A673 (cell line): ENCODE measurements around the gene TMEM114. TPM values are rescaled to one million over a fixed set of nuclear protein-coding genes. Genes with fewer than 3 reads are reported as not detected.

Experiments used
- BruUV-seq: library from RNA; stranded (reverse); fragments of 400-500 nt; replicated peaks from 2 replicates; lab custom pipeline; 2021; lab: Mats Ljungman, UMichigan
- CTCF ChIA-PET: fragments of 300-600 bp; sonication (Branson Sonifier 250); formaldehyde crosslinking; loops from one replicate; lab custom pipeline; 2022; ENCODE audit warnings: antibody characterized with exemption; lab: Charles Lee
- POLR2A ChIA-PET: fragments of 300-600 bp; sonication (Branson Sonifier 250); formaldehyde crosslinking; loops from one replicate; lab custom pipeline; 2022; ENCODE audit warnings: antibody characterized with exemption; ENCODE audit not compliant: low non-redundant PET; lab: Charles Lee
- DNase-seq: peaks from one replicate; pipeline ENCODE4 v3.0.0-alpha.2; 2015; ENCODE audit warnings: low spot score
- H3K27ac ChIP-seq: fragments of 200-600 bp; sonication (generic); 2 replicates; pipeline ENCODE4 v1.5.1; 2016; ENCODE audit warnings: mixed run types, low read depth, mild to moderate bottlenecking, mixed read lengths, antibody characterized with exemption, low read length; ENCODE audit not compliant: poor library complexity, severe bottlenecking
- H3K27me3 ChIP-seq: fragments of 200-600 bp; sonication (generic); replicated peaks from 2 replicates; pipeline ENCODE4 v1.6.1; 2017; ENCODE audit warnings: mixed run types, low read depth, mild to moderate bottlenecking, mixed read lengths, antibody characterized with exemption, low read length; ENCODE audit not compliant: insufficient read depth, poor library complexity
- H3K36me3 ChIP-seq: fragments of 200-600 bp; sonication (generic); 2 replicates; pipeline ENCODE4 v1.6.1; 2016; ENCODE audit warnings: mixed run types, mild to moderate bottlenecking, mixed read lengths, antibody characterized with exemption, low read length; ENCODE audit not compliant: insufficient read depth, poor library complexity, severe bottlenecking
- H3K4me1 ChIP-seq: fragments of 200-600 bp; sonication (generic); 2 replicates; pipeline ENCODE4 v1.6.1; 2017; ENCODE audit warnings: mixed run types, mild to moderate bottlenecking, mixed read lengths, antibody characterized with exemption, low read length; ENCODE audit not compliant: insufficient read depth, poor library complexity, severe bottlenecking
- H3K4me3 ChIP-seq: fragments of 200-600 bp; sonication (generic); 2 replicates; pipeline ENCODE4 v1.5.1; 2016; ENCODE audit warnings: low read depth, mixed run types, mild to moderate bottlenecking, mixed read lengths, low read length; ENCODE audit not compliant: poor library complexity, severe bottlenecking
- H3K9me3 ChIP-seq: fragments of 200-600 bp; sonication (generic); 2 replicates; pipeline ENCODE4 v1.6.1; 2016; ENCODE audit warnings: mixed run types, low read depth, mild to moderate bottlenecking, mixed read lengths, antibody characterized with exemption, low read length; ENCODE audit not compliant: poor library complexity, severe bottlenecking
- EZH2 ChIP-seq: fragments of 200-600 bp; sonication (generic); IDR thresholded peaks from 2 replicates; pipeline ENCODE4 v1.6.1; 2017; ENCODE audit warnings: borderline replicate concordance, low read depth, mild to moderate bottlenecking, mixed read lengths, antibody characterized with exemption, low read length; ENCODE audit not compliant: poor library complexity, severe bottlenecking
- intact Hi-C: fragments of 100-400 bp; cut with micrococcal nuclease; formaldehyde crosslinking; loops from one replicate; pipeline ENCODE4 v1.10.0; 2022; ENCODE audit not compliant: unreplicated experiment
- total RNA-seq: library from RNA; stranded (reverse); gene quantifications from 2 replicates; pipeline ENCODE4 v1.2.3, GENCODE V29; 2021
- TF ChIP-seq, protein P1 (sequence below): fragments of 300-800, 200-600 bp; sonication (generic); conservative IDR thresholded peaks from 2 replicates; pipeline ENCODE4 v1.5.1; 2017; ENCODE audit warnings: low read depth, mild to moderate bottlenecking, antibody characterized with exemption, low read length, moderate library complexity, mixed read lengths

Gene TMEM114
- total RNA-seq, 1 experiment from 2014 or later, result 0.86 TPM

DNA sequence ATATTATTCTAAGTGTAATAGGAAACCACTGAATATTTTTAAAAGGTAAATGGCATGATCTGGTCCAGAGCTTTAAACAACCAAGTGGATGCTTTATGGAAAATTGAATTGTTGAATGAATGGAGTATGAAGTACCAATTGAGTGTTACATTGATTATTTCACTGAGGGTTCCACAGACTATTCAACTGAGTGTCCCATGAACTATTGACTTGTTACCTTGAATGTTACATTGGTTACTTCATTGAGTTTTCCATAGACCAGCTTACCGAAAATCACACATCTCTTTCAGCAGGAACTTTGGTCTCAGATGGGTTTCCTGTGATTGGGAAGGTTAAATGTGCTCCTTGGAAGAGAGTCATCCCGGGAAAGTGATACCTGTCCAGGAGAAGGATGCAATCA, 56.8 kb downstream of the TMEM114 start:
- no peak overlapping the region for H3K27ac ChIP-seq
- TF ChIP-seq, protein P1, sequence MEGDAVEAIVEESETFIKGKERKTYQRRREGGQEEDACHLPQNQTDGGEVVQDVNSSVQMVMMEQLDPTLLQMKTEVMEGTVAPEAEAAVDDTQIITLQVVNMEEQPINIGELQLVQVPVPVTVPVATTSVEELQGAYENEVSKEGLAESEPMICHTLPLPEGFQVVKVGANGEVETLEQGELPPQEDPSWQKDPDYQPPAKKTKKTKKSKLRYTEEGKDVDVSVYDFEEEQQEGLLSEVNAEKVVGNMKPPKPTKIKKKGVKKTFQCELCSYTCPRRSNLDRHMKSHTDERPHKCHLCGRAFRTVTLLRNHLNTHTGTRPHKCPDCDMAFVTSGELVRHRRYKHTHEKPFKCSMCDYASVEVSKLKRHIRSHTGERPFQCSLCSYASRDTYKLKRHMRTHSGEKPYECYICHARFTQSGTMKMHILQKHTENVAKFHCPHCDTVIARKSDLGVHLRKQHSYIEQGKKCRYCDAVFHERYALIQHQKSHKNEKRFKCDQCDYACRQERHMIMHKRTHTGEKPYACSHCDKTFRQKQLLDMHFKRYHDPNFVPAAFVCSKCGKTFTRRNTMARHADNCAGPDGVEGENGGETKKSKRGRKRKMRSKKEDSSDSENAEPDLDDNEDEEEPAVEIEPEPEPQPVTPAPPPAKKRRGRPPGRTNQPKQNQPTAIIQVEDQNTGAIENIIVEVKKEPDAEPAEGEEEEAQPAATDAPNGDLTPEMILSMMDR, result no peak
- no peak for TF ChIP-seq EZH2
- no peaks in the 10 kb centered on the region for H3K36me3 ChIP-seq
- POLR2A ChIA-PET, result no interaction called here
- H3K4me1 ChIP-seq, result no peaks in the 10 kb centered on the region
- H3K9me3 ChIP-seq, result no peaks in the 10 kb centered on the region
- no peak for DNase-seq
- H3K27me3 ChIP-seq, result peaks cover 27% of the 10 kb centered on the region
- intact Hi-C loops, result no loop called here
- no TSS peak for BruUV-seq
- CTCF ChIA-PET, result no interaction called here
- H3K4me3 ChIP-seq, result no peak overlapping the region

DNA sequence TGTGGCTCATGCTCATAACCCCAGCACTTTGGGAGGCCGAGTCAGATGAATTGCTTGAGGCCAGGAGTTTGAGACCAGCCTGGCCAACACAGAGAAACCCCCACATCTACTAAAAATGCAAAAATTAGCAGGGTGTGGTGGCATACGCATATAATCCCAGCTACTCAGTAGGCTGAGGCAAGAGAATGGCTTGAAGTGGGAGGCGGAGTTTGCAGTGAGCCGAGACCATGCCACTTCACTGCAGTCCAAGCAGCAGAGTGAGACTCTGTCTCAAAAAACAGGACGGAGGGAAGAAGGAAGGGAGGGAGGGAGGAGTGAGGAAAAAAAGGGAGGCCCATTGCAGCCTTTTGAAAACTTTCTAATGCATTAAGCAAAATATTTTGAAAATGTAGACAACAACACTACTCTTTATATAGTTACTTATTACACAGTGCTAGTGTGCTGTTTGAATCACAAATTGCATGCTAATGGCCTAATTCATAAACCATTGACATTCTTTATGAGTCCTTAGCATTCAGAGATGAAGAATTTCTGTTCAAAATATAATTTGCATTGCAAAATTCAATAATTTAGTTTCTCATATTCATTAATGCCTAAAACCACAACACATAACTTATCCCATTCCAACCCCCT, 59.4 kb downstream of the TMEM114 start:
- ChIA-PET CTCF (no interaction called here), POLR2A (no interaction called here)
- no peak overlapping the region for H3K27ac ChIP-seq
- H3K27me3 ChIP-seq, result peaks cover 28% of the 10 kb centered on the region
- H3K9me3 ChIP-seq, result no peaks in the 10 kb centered on the region
- intact Hi-C loops, result no loop called here
- BruUV-seq, result no TSS peak
- no peaks in the 10 kb centered on the region for H3K36me3 ChIP-seq
- no peak for DNase-seq
- H3K4me1 ChIP-seq, result no peaks in the 10 kb centered on the region
- TF ChIP-seq, protein P1, result no peak
- no peak for TF ChIP-seq EZH2
- H3K4me3 ChIP-seq, result no peak overlapping the region

DNA sequence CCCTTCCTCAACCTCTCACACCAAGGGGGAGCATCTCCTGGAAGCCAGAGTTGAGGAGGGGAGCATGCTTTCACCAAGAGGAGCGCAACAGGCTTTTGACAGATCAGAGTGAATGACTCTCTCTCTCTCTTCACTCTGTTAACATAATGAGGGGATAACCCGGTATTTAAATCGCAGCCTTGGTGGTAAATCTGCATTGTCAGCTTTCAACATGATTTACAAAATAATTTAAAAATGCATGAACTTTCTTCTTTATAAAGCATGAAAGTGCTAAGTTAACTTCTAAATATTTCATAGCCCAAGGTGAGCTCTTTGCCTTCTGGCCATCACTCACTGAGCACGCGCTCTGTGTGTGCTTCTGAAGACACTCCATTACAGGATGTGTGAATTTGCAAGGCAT, 61.8 kb downstream of the TMEM114 start:
- DNase-seq, result no peak
- no peak overlapping the region for H3K4me3 ChIP-seq
- no peaks in the 10 kb centered on the region for H3K9me3 ChIP-seq
- ChIA-PET POLR2A (no interaction called here), CTCF (no interaction called here)
- H3K27me3 ChIP-seq, result peaks cover 32% of the 10 kb centered on the region
- H3K36me3 ChIP-seq, result no peaks in the 10 kb centered on the region
- intact Hi-C loops, result no loop called here
- TF ChIP-seq EZH2, result no peak
- TF ChIP-seq, protein P1, result no peak
- H3K4me1 ChIP-seq, result no peaks in the 10 kb centered on the region
- no TSS peak for BruUV-seq
- no peak overlapping the region for H3K27ac ChIP-seq
